Transverse colon (tissue), 4 donors: ENCODE data around the gene ECSIT.
"Not testable (repeated sequence)": the region's sequence is repeated elsewhere in the genome, so short reads cannot be mapped to it uniquely, and the experiment has no call there.

Experiments used
- CTCF ChIP-seq, 5 experiments: fragments of 200-600 bp in 3 of 5; fragments of 450-650 bp in 2 of 5; sonication (generic) in 3 of 5; IDR thresholded peaks; 1 replicate in 2 of 5; 2 replicates in 3 of 5; pipeline ENCODE4 v1.5.1; 2016 to 2017; ENCODE audit warnings: antibody characterized with exemption in 5 of 5, inconsistent platforms in 3 of 5, mild to moderate bottlenecking in 2 of 5, moderate library complexity in 1 of 5
- EP300 ChIP-seq: sonication (generic); formaldehyde crosslinking; IDR thresholded peaks from one replicate; pipeline ENCODE4 v1.6.1; 2017; ENCODE audit warnings: antibody characterized with exemption, low read depth
- POLR2A ChIP-seq: fragments of 450-650 bp; IDR thresholded peaks from one replicate; pipeline ENCODE4 v1.6.1; 2016; ENCODE audit warnings: antibody characterized with exemption, mild to moderate bottlenecking, moderate library complexity
- POLR2AphosphoS5 ChIP-seq, 3 donors: sonication (generic); formaldehyde crosslinking; IDR thresholded peaks; one replicate each; pipeline ENCODE4 v1.6.1; 2016; ENCODE audit warnings: antibody characterized with exemption in 3 of 3

- TF ChIP-seq CTCF (IDR thresholded peaks at IDR 0.05); POLR2A; EP300; POLR2AphosphoS5 (IDR thresholded peaks at IDR 0.05): not testable (repeated sequence)
Observed at GRCh38 chr19:11565649-11565980, 36.7 kb upstream of the ECSIT start.
